ENCODE results near the gene CNTN2.

DNA sequence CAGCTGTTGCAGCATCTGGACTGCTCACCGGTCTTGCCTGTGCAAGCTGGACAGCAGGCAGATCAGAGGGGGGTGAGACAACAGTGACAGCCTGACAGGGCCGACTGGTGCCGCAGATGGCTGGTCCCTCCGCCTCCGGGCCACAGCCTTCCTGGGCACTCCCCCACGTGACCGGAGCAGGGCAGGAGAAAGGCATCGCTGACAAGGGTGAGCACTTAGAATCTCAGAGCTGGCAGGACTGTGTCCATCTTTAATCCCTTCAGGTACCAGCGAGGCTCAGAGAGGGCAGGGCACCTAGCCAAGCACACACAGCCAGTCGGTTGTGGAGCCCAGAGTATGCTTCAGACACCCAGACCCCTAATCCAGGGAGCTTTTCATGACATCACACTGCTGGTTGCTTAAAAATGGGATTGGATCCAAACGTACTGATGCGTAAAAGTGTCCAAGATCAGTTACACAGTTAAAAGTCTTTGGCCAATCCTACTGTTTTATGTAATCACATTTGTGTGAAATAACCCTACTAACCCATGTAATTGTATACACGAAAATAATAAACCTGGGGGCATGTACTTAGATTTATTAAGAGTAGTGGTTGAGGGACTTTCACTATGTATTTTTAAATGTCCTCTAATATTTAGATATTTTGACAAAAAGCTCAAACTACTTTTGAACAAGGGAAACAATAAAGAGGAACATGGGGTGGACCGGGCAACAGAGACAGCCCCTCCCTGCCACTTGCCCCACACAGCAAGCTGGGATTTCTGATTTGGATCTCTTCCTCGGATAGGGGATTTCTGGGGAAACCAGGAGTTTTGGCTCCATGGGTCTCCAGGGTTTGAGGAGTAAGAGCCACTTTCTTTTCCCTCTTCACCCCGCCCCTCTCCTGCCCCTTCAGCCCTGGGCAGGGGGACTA is 758 bp upstream of the CNTN2 start:
- TF ChIP-seq, protein P1, sequence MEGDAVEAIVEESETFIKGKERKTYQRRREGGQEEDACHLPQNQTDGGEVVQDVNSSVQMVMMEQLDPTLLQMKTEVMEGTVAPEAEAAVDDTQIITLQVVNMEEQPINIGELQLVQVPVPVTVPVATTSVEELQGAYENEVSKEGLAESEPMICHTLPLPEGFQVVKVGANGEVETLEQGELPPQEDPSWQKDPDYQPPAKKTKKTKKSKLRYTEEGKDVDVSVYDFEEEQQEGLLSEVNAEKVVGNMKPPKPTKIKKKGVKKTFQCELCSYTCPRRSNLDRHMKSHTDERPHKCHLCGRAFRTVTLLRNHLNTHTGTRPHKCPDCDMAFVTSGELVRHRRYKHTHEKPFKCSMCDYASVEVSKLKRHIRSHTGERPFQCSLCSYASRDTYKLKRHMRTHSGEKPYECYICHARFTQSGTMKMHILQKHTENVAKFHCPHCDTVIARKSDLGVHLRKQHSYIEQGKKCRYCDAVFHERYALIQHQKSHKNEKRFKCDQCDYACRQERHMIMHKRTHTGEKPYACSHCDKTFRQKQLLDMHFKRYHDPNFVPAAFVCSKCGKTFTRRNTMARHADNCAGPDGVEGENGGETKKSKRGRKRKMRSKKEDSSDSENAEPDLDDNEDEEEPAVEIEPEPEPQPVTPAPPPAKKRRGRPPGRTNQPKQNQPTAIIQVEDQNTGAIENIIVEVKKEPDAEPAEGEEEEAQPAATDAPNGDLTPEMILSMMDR (IDR thresholded peaks at IDR 0.05 in 8 of 11, conservative IDR thresholded peaks at IDR 0.05 in 3 of 11), result no peak
- TF ChIP-seq POLR2A (IDR thresholded peaks at IDR 0.05), result no peak
- TF ChIP-seq POLR2AphosphoS5 (IDR thresholded peaks at IDR 0.05), result no peak

All from spleen (tissue), 7 donors.